Kidney (tissue), 14 donors: Measurements from ENCODE around the gene LRRFIP1. TPM values are rescaled to one million over a fixed set of nuclear protein-coding genes. Genes with fewer than 3 reads are reported as not detected.

Experiments used
- DNase-seq, 5 donors: peaks; one replicate each; pipeline ENCODE4 v3.0.0-alpha.2; 2013 to 2020
- FAIRE-seq: peaks from 2 replicates; lab custom pipeline; 2012; peaks lifted over from hg19 to GRCh38; lab: Jason Lieb, UNC
- H3K27ac ChIP-seq, 2 donors: one replicate each; pipeline ENCODE4 v1.7.0; 2013; ENCODE audit warnings: low read depth in 2 of 2, low read length in 2 of 2, inconsistent platforms in 1 of 2
- H3K27me3 ChIP-seq: one replicate; pipeline ENCODE4 v1.7.1; 2013; ENCODE audit warnings: low read length, inconsistent platforms; ENCODE audit not compliant: control insufficient read depth, insufficient read depth
- H3K36me3 ChIP-seq, 3 donors: one replicate each; pipeline versions ENCODE4 v1.7.0 to v1.7.1; 2013; ENCODE audit warnings: low read length in 3 of 3, control low read depth in 1 of 3, inconsistent platforms in 1 of 3; ENCODE audit not compliant: insufficient read depth in 3 of 3, control insufficient read depth in 2 of 3
- H3K4me1 ChIP-seq, 3 donors: one replicate each; pipeline versions ENCODE4 v1.7.0 to v1.7.1; 2013; ENCODE audit warnings: low read length in 3 of 3, inconsistent platforms in 1 of 3, low read depth in 1 of 3; ENCODE audit not compliant: control insufficient read depth in 2 of 3, insufficient read depth in 2 of 3
- H3K4me3 ChIP-seq, 3 donors: one replicate each; pipeline versions ENCODE4 v1.7.0 to v1.8.1; 2013; ENCODE audit warnings: low read length in 3 of 3, control low read depth in 1 of 3, inconsistent platforms in 1 of 3
- H3K9ac ChIP-seq, 3 donors: one replicate each; pipeline versions ENCODE4 v1.7.0 to v1.7.1; 2013; ENCODE audit warnings: low read length in 3 of 3, control low read depth in 1 of 3, inconsistent platforms in 1 of 3
- H3K9me3 ChIP-seq, 3 donors: one replicate each; pipeline versions ENCODE4 v1.7.0 to v1.7.1; 2013; ENCODE audit warnings: low read length in 3 of 3, control low read depth in 1 of 3, inconsistent platforms in 1 of 3; ENCODE audit not compliant: control insufficient read depth in 2 of 3, insufficient read depth in 1 of 3
- intact Hi-C: fragments of 100-400 bp; cut with DNase I; formaldehyde crosslinking; loops from one replicate; pipeline ENCODE4 v1.11.1; 2022
- polyA plus RNA-seq: library from polyadenylated mRNA; stranded (reverse); fragments of 350-450 nt; fragmentation: Illumina TruSeq; extraction: RNeasy Lipid Tissue Mini Kit (QIAGEN cat#74804); gene quantifications from one replicate; pipeline ENCODE4 v1.2.3, GENCODE V29; 2014; ENCODE audit warnings: low read depth, low replicate concordance; ENCODE audit not compliant: insufficient read depth
- total RNA-seq: library from RNA; stranded (reverse); fragmentation: NEBNext Ultra II Directional; extraction: Animal tissue kit (Norgen Biotek cat#: 25700); gene quantifications from one replicate; pipeline ENCODE4 v1.2.1, GENCODE V29; 2021
- TF ChIP-seq, protein P1 (sequence below): IDR thresholded peaks from 3 replicates; pipeline ENCODE4 v1.5.1; 2012; ENCODE audit warnings: mild to moderate bottlenecking, moderate library complexity, borderline replicate concordance; ENCODE audit not compliant: insufficient read depth; ENCODE audit errors: extremely low read depth
- donor health status: control.
- donor health status: control.
- donor health status: control.
- donor health status: control.
- donor health status: control.
- donor health status: DM: yes; HTN: yes; CAD: no.
- donor health status: Normal renal cell carcinoma (clear cell type).

The LRRFIP1 gene
- total and polyA plus RNA-seq, 2 donors from 2014 or later: 39.1 to 204 TPM

DNA sequence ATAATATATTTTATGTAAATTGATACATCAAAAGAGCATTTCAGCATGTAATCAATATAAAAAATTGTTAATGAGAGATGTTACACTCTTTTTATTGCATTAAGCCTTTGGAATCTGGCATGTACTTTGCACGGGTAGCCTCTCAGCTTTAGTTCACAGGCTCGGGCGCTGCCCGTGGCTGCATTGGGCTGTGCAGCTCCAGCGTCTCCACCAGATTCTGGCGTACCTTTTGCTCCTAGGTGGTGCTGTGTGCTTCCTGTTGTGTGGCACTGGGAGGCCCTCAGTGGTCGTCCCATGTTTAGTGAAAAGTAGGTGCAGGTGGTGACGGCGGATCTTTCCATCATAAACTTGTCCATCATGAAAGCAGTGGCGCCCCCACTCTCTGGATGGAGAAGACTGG lies 24.4 kb downstream of the LRRFIP1 start:
- no peak for DNase-seq
- Histone ChIP-seq H3K9ac (no peak overlapping the region), H3K4me1 (peaks cover 0 to 4% (median 0%) of the 10 kb centered on the region in 3 donors), H3K9me3 (peaks cover 0 to 1% (median 0%) of the 10 kb centered on the region in 3 donors), H3K27me3 (no peaks in the 10 kb centered on the region), H3K27ac (no peak overlapping the region), H3K36me3 (no peaks in the 10 kb centered on the region), H3K4me3 (no peak overlapping the region)
- intact Hi-C loops: no loop called here
- FAIRE-seq: no peak
- TF ChIP-seq, protein P1, sequence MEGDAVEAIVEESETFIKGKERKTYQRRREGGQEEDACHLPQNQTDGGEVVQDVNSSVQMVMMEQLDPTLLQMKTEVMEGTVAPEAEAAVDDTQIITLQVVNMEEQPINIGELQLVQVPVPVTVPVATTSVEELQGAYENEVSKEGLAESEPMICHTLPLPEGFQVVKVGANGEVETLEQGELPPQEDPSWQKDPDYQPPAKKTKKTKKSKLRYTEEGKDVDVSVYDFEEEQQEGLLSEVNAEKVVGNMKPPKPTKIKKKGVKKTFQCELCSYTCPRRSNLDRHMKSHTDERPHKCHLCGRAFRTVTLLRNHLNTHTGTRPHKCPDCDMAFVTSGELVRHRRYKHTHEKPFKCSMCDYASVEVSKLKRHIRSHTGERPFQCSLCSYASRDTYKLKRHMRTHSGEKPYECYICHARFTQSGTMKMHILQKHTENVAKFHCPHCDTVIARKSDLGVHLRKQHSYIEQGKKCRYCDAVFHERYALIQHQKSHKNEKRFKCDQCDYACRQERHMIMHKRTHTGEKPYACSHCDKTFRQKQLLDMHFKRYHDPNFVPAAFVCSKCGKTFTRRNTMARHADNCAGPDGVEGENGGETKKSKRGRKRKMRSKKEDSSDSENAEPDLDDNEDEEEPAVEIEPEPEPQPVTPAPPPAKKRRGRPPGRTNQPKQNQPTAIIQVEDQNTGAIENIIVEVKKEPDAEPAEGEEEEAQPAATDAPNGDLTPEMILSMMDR: no peak

DNA sequence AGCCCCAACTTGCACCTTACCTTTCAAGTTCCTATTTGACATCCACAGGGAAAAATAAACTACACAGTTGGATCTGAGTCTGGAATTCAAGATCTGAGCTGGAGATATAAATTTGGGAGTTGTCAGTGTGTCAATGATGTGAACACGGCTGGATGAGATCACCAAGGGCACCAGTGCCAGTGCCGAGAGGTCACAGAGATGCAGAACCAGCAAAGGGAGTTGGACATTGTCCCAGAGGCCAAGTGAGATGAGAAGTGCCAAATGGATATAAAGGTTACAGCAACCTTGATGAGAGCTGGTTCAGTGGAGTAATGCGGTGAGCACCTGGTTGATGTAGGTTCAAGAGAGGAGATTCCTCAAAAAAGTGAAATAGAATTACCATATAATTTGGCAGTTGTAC lies 24.8 kb downstream of the LRRFIP1 start:
- Histone ChIP-seq H3K27ac (no peak overlapping the region), H3K27me3 (no peaks in the 10 kb centered on the region), H3K9ac (no peak overlapping the region), H3K36me3 (no peaks in the 10 kb centered on the region), H3K9me3 (peaks cover 0 to 1% (median 0%) of the 10 kb centered on the region in 3 donors), H3K4me3 (no peak overlapping the region), H3K4me1 (peaks cover 0 to under 1% (median 0%) of the 10 kb centered on the region in 3 donors)
- DNase-seq: no peak
- TF ChIP-seq, protein P1: no peak
- intact Hi-C loops: no loop called here
- FAIRE-seq: no peak

DNA sequence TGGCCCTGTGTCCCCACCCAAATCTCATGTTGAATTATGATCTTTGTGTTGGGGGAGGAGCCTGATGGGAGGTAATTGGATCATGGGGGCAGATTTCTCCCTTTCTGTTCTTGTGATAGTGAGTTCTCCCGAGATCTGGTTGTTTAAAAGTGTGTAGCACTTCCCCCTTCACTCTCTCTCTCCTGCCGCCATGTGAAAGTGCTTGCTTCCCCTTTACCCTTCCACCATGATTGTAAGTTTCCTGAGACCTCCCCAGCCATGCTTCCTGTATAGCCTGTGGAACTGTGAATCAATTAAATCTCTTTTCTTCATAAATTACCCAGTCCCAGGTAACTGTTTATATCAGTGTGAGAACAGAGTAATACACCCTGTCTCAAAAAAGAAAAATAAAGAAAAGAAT lies 25.5 kb downstream of the LRRFIP1 start:
- Histone ChIP-seq H3K36me3 (no peaks in the 10 kb centered on the region), H3K9ac (no peak overlapping the region), H3K4me1 (no peaks in the 10 kb centered on the region), H3K9me3 (peaks cover 0 to 1% (median 0%) of the 10 kb centered on the region in 3 donors), H3K27me3 (no peaks in the 10 kb centered on the region), H3K27ac (no peak overlapping the region), H3K4me3 (no peak overlapping the region)
- intact Hi-C loops: no loop called here
- FAIRE-seq (no peak), DNase-seq (no peak)
- TF ChIP-seq, protein P1: no peak
